GM21423 (cell line): ENCODE data around the gene IL13RA1.
"Not testable (repeated sequence)": the region's sequence is repeated elsewhere in the genome, so short reads cannot be mapped to it uniquely, and the experiment has no call there.

Source experiments
- ATAC-seq: cut with Tn5 transposase; IDR thresholded peaks from one replicate; pipeline ENCODE4 v1.9.1; 2021; ENCODE audit warnings: mild to moderate bottlenecking, moderate library complexity; ENCODE audit not compliant: unreplicated experiment

Gene IL13RA1

GRCh38 chrX:118726887-118727685, at the start of gene IL13RA1:
Gene IL13RA1 (plus strand): TSS chrX:118727606. CDS start chrX:118727639, 33 bp downstream.
- peak; percentile 60 for ATAC-seq

DNA sequence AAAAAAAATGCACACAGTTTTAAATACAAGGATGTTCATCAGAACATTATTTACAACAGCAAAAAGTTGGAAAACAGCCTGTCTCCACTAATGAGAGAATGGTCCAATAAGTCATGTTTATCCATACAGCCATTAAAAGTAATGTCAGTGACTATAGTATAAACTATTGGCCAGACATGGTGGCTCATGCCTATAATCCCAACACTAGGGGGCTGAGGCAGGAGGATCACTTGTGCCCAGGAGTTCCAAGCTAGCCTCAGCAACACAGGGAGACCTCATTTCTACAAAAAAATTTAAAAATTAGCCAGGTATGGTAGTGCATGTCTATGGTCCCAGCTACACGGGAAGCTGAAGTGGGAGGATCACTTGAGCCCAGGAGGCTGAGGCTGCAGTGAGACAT, 48.1 kb upstream of the IL13RA1 start:
- no peak for ATAC-seq

DNA sequence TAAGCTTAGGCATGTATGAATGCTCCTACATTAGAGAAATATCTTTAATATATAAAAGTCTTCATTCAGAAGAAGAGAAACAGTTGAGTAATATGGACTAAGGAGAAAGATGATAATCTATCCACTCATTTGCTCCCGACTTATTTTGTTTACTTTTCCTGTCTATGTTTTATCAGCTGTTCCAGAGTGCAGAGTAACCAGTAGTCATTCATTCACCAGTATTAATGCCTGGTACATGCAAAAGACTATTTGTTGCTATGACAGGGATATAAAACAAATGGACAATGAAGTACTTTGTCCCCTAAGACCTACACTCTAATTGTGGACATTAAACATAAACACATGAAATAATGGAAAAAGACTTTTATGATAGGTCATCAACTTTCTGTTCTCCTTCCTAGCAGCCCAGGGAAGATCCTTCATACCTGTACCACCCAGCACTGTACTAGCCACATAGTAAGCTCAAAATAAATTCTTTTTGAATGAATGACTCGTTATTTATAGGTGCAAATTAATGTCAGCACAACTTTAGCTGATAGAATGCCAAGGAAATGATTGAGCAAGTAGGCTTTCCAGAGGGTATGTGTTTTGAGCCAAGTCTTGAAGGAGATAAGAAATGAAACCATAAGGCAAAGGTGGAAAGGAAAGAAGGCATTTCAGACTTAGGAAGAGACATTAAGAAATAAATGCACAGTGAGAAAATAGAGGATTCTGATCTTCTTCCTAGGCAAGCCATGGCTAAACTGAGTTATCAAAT, 45.0 kb upstream of the IL13RA1 start:
- no peak for ATAC-seq

- no peak for ATAC-seq
Measured at GRCh38 chrX:118685393-118685792, 42.0 kb upstream of the IL13RA1 start.

- no peak for ATAC-seq
Measured at GRCh38 chrX:118688935-118689334, 38.5 kb upstream of the IL13RA1 start.

DNA sequence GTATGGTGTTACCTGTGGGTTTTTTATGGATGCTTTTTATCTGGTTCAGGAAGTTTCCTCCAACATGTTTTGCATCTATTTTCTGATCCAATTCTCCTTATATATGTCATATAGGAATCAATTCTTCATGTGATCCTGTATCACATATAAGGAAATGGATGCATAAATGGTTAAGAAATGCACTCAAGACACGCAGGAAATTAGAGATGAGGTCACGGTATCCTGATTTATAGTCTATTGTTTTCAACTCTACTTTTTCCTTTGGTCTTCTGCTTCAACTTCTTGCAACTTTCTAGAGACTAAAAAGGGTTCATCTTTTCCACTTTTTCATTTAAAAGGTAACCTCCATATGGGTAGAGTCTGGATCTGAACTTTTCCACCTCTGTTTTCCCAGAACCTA, 33.6 kb upstream of the IL13RA1 start:
- no peak for ATAC-seq

GRCh38 chrX:118694638-118695037, 32.8 kb upstream of the IL13RA1 start:
- no peak for ATAC-seq

DNA sequence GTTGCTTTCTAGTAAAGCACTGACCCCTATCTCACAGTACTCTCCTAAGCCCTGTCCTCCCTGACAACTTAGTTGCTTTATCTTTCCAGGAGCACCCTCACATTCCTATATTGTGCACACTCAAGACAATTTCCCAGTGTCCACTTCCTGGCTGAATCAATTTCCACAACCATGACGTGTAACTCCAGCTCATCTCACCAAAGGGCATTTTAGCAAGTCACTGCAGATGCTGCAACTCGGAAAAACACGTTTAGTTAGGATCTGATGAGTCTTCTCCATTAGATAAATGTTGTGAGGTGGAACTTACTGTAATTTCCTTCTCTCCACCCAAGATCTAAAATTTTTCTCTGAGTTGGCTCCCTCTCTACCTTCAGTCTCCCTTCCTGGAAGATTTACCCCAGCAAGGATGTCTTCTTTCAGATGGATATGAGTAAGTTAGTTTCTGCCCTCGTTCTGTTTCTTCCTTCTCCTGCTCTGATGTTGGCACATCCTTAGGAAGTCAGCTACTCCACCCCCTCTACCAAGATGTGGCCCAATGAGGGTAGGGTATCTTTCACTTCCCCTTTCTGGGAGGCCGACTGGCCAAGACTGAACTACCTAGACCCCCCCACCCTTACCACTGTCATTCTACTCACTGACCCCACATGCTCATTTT, 28.8 kb upstream of the IL13RA1 start:
- peak; percentile 67 for ATAC-seq

DNA sequence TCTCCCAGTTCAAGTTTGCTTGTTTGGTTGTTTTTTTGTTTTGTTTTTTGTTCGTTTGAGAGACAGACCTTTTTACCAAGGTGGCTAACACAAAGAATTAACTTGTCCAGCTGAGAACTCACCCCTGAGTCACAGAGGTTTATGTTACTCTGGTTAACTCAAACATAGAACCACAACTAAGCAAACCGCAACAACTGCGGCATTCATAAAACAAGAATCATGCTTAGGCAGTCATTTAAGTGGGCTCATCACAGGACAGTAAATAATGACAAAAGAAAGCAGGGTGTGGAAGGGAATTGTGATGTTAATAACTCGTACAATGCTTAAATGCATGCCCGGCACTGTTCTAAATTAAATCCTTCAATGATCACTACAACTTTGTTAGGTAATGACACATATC, 24.7 kb upstream of the IL13RA1 start:
- no peak for ATAC-seq

- no peak for ATAC-seq
Measured at GRCh38 chrX:118706681-118707080, 20.7 kb upstream of the IL13RA1 start.

GRCh38 chrX:118714521-118714920, 12.9 kb upstream of the IL13RA1 start:
- ATAC-seq = no peak

DNA sequence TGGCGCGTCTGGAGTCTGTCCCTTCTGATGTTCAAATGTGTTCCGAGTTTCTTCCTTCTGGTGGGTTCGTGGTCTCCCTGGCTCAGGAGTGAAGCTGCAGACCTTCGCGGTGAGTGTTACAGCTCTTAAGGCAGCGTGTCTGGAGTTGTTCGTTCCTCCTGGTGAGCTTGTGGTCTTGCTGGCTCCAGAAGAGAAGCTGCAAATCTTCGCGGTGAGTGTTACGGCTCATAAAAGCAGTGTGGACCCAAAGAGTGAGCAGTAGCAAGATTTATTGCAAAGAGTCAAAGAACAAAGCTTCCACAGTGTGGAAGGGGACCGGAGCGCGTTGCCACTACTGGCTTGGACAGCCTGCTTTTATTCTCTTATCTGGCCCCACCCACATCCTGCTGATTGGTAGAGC, 11.5 kb upstream of the IL13RA1 start:
- not testable (repeated sequence) for ATAC-seq

GRCh38 chrX:118716833-118717232, 10.6 kb upstream of the IL13RA1 start:
- not testable (repeated sequence) for ATAC-seq

GRCh38 chrX:118717678-118718391, 9.6 kb upstream of the IL13RA1 start:
- no peak for ATAC-seq

DNA sequence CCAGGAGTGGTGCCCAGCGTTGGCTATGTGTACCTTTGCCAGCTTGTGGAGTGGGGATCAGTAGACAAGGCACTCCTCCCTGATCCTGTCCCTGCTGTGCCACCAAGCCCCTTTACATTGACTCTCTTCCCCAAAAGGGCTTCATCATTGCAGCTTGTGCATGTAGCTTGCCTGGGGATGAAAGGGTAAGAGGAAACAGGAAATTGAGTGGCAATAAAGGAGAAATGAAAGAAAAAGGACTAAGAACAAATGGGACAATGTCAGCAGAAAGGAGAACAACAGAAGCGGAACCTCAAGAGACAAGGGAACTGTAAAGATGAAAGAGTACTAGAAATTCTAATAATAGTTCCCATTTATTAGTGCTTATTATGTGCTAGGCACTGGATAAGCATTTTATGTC, 8.7 kb upstream of the IL13RA1 start:
- no peak for ATAC-seq

DNA sequence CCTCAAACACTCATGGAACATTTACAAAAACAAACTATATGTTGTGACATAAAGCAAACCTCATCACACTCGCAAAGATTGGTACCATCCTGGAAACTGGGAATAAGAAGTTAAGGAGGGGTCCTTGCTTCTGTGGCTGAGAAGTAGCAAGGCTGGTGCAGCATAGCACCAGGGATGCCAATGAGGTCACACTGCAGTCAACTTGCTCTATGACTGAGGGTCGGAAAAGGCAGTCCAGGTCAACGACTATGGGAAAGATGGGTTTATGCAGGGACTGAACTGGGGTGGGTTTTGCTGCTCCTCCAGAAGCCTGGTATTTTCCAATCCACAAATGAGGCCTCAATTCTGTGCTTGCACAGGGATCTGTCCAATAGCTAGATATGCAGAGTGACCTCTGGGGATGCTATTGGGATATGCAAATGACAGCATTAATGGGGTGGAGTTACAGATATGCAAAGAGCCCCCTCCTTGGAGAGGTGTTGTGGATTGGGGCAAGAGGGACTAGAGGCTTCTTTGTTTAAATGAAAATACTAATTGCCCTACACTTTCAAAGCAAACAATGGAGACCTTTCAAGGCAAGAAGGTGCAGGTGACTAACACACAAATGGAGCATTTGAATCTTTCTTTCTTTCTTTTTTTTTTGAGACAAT, 7.2 kb upstream of the IL13RA1 start:
- ATAC-seq = no peak

GRCh38 chrX:118723376-118723775, 4.0 kb upstream of the IL13RA1 start:
- ATAC-seq = no peak

DNA sequence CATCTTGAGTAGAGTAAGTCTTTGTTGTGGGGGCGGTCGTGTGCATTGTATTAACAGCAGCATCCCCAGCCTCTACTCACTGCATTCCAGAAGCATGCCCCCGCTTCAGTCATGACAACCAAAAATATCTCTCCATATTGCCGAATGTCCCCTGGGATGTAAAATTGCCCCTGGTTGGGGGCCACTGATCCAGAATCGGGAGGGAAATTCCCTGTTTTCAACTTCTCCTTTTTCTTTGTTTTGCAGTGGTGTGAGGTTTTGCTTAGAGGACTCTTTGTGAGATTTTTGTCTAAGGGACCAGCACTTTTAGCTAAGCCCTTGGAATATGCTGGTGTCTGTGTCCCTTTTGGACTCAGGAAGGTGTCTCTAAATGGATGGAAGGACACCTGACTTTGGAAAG, 3.0 kb upstream of the IL13RA1 start:
- no peak for ATAC-seq

DNA sequence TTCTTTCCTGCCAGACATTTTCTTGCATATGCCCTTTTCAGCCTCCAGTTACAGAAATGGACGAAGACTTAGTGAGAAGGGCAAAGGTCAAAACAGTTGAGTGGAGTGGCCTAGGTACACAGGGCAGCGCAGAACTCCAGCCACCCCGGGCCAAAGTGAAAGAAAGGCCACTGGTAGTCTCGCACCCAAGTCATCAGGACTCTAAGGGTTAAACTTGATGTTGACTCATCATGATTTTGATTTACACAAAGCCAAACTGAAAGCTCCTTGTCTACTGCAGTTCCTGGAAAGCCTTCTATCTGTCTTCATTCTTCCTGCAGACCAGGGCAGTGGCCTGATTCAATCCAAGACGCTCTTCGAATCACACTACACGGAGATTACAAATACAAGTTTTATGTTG, 2.6 kb upstream of the IL13RA1 start:
- no peak for ATAC-seq

DNA sequence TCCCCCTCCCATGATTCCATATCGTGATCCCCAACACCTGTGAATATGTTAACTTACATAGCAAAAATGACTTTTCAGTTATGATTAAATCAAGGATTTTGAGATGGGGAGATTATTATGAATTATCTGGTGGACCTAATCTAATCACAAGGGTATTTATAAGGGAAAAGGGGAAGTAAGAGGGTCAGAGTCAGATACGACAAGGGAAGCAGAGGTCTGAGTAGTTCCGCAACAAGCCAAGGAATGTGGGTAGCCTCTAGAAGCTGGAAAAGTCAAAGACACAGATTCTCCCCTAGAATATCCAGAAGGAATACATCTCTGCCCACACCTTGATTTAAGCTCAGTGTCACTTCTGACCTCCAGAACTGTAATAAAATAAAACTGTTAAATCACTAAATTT, 1.0 kb upstream of the IL13RA1 start:
- ATAC-seq = no peak
